OCI-LY7 (cell line): Measurements from ENCODE around the gene ROBO3. TPM values are rescaled to one million over a fixed set of nuclear protein-coding genes. Genes with fewer than 3 reads are reported as not detected.

Experiments used
- BruUV-seq: library from RNA; stranded (reverse); fragments of 400-500 nt; replicated peaks from 2 replicates; lab custom pipeline; 2021; lab: Mats Ljungman, UMichigan
- CTCF ChIA-PET: fragments of 300-600 bp; sonication (Branson Sonifier 250); formaldehyde crosslinking; loops from one replicate; lab custom pipeline; 2022; ENCODE audit warnings: antibody characterized with exemption; ENCODE audit not compliant: unreplicated experiment; lab: Charles Lee
- POLR2A ChIA-PET: fragments of 300-600 bp; sonication (Branson Sonifier 250); formaldehyde crosslinking; loops from one replicate; lab custom pipeline; 2022; ENCODE audit warnings: antibody characterized with exemption; lab: Charles Lee
- DNase-seq: peaks from one replicate; pipeline ENCODE4 v3.0.0-alpha.2; 2015; ENCODE audit warnings: low spot score
- H2AFZ ChIP-seq: fragments of 200-600 bp; sonication (generic), shearing (Covaris generic); 2 replicates; pipeline ENCODE4 v1.6.1; 2014; ENCODE audit warnings: mild to moderate bottlenecking, antibody characterized with exemption, low read length, moderate library complexity
- H3K27ac ChIP-seq: fragments of 200-600 bp; sonication (generic); 2 replicates; pipeline ENCODE4 v1.5.1; 2014; ENCODE audit warnings: mixed run types, low read depth, mild to moderate bottlenecking, moderate library complexity, low read length, inconsistent platforms; ENCODE audit not compliant: poor library complexity, severe bottlenecking
- H3K36me3 ChIP-seq: fragments of 200-600 bp; sonication (generic); 2 replicates; pipeline ENCODE4 v1.6.1; 2014; ENCODE audit warnings: mild to moderate bottlenecking, antibody characterized with exemption, low read length, moderate library complexity, mixed read lengths; ENCODE audit not compliant: insufficient read depth
- H3K4me1 ChIP-seq: fragments of 200-600 bp; sonication (generic); 2 replicates; pipeline ENCODE4 v1.5.1; 2014; ENCODE audit warnings: mild to moderate bottlenecking, low read length; ENCODE audit not compliant: insufficient read depth, poor library complexity, severe bottlenecking
- H3K4me2 ChIP-seq: fragments of 200-600 bp; sonication (generic); 2 replicates; pipeline ENCODE4 v1.6.1; 2014; ENCODE audit warnings: mild to moderate bottlenecking, low read length
- H3K4me3 ChIP-seq: fragments of 200-600 bp; sonication (generic); 2 replicates; pipeline ENCODE4 v1.5.1; 2014; ENCODE audit warnings: mild to moderate bottlenecking, low read depth, low read length; ENCODE audit not compliant: poor library complexity, severe bottlenecking
- H3K79me2 ChIP-seq: fragments of 200-600 bp; sonication (generic); 2 replicates; pipeline ENCODE4 v1.6.1; 2016; ENCODE audit warnings: low read depth, mild to moderate bottlenecking, low read length, moderate library complexity, mixed read lengths; ENCODE audit not compliant: insufficient read depth
- H3K9me2 ChIP-seq: fragments of 200-600 bp; sonication (generic); 2 replicates; pipeline ENCODE4 v1.6.1; 2016; ENCODE audit warnings: mild to moderate bottlenecking, low read length, mixed read lengths; ENCODE audit not compliant: insufficient read depth
- H3K9me3 ChIP-seq: fragments of 200-600 bp; sonication (generic); 2 replicates; pipeline ENCODE4 v1.6.1; 2014; ENCODE audit warnings: mild to moderate bottlenecking, mixed run types, low read length, mixed read lengths
- H4K20me1 ChIP-seq: fragments of 200-600 bp; sonication (generic); 2 replicates; pipeline ENCODE4 v1.6.1; 2014; ENCODE audit warnings: mild to moderate bottlenecking, antibody characterized with exemption, low read length, moderate library complexity, mixed read lengths; ENCODE audit not compliant: insufficient read depth
- CTCF ChIP-seq: fragments of 200-600 bp; sonication (generic); conservative IDR thresholded peaks from 2 replicates; pipeline ENCODE4 v1.5.1; 2014; ENCODE audit warnings: mild to moderate bottlenecking, antibody characterized with exemption, low read length, moderate library complexity, mixed read lengths
- EZH2phosphoT487 ChIP-seq: fragments of 200-600 bp; sonication (generic); IDR thresholded peaks from 2 replicates; pipeline ENCODE4 v1.6.1; 2018; ENCODE audit warnings: low read depth, borderline replicate concordance, mild to moderate bottlenecking, mixed run types, antibody characterized with exemption, low read length, moderate library complexity, mixed read lengths
- intact Hi-C: fragments of 100-400 bp; cut with micrococcal nuclease; formaldehyde crosslinking; loops from one replicate; pipeline ENCODE4 v1.10.0; 2022; ENCODE audit not compliant: unreplicated experiment
- total RNA-seq, 2 experiments: library from RNA; depleted of rRNA in 1 of 2; stranded (reverse); fragments of >200 nt in 1 of 2; shearing (Covaris generic) in 1 of 2; gene quantifications; 2 replicates each; pipeline ENCODE4 v1.2.3, GENCODE V29; 2014 to 2022

Gene ROBO3
- total RNA-seq, 2 experiments from 2014 or later: 0.19 TPM; not detected in 1

- no TSS peak for BruUV-seq
- POLR2A ChIA-PET: no interaction called here
- Histone ChIP-seq H3K9me3 (no peaks in the 10 kb centered on the region), H3K4me1 (peaks cover 2% of the 10 kb centered on the region), H3K79me2 (no peaks in the 10 kb centered on the region), H2AFZ (no peak overlapping the region), H3K27ac (no peak overlapping the region), H3K4me3 (no peak overlapping the region), H4K20me1 (no peaks in the 10 kb centered on the region), H3K4me2 (no peak overlapping the region), H3K36me3 (no peaks in the 10 kb centered on the region), H3K9me2 (no peaks in the 10 kb centered on the region)
- intact Hi-C loops: no loop called here
- CTCF ChIA-PET: no interaction called here
- DNase-seq: no peak
- TF ChIP-seq EZH2phosphoT487 (no peak), CTCF (no peak)
Observed at GRCh38 chr11:124842305-124842704, 22.9 kb upstream of the ROBO3 start.

- Histone ChIP-seq H2AFZ (no peak overlapping the region), H4K20me1 (no peaks in the 10 kb centered on the region), H3K9me2 (no peaks in the 10 kb centered on the region), H3K27ac (no peak overlapping the region), H3K4me3 (no peak overlapping the region), H3K4me2 (no peak overlapping the region), H3K4me1 (no peaks in the 10 kb centered on the region), H3K79me2 (no peaks in the 10 kb centered on the region), H3K9me3 (no peaks in the 10 kb centered on the region), H3K36me3 (no peaks in the 10 kb centered on the region)
- DNase-seq: no peak
- CTCF ChIA-PET: no interaction called here
- TF ChIP-seq CTCF: no peak
- no peak for TF ChIP-seq EZH2phosphoT487
- intact Hi-C loops: no loop called here
- POLR2A ChIA-PET: no interaction called here
- BruUV-seq: no TSS peak
Observed at GRCh38 chr11:124843616-124843910, 21.7 kb upstream of the ROBO3 start.

- no peaks in the 10 kb centered on the region for H3K9me3 ChIP-seq
- H3K4me1 ChIP-seq: no peaks in the 10 kb centered on the region
- POLR2A ChIA-PET: interaction anchor here (0.6 kb wide), 1 partner anchor 8 kb away, joined by 3 read pairs; no protein-coding TSS in a partner anchor
- no peak overlapping the region for H3K27ac ChIP-seq
- H3K4me3 ChIP-seq: no peak overlapping the region
- no peaks in the 10 kb centered on the region for H4K20me1 ChIP-seq
- BruUV-seq: no TSS peak
- intact Hi-C loops: no loop called here
- no peak for DNase-seq
- no peaks in the 10 kb centered on the region for H3K79me2 ChIP-seq
- no peak overlapping the region for H2AFZ ChIP-seq
- no peak overlapping the region for H3K4me2 ChIP-seq
- TF ChIP-seq EZH2phosphoT487 (no peak), CTCF (no peak)
- H3K9me2 ChIP-seq: no peaks in the 10 kb centered on the region
- no peaks in the 10 kb centered on the region for H3K36me3 ChIP-seq
- CTCF ChIA-PET: no interaction called here
Observed at GRCh38 chr11:124844664-124845079, 20.6 kb upstream of the ROBO3 start.
